SW 1271 (cell line): ENCODE measurements around the gene MAP1LC3B.

ENCODE experiments used
- DNase-seq, 2 experiments: peaks; one replicate each; lab custom pipeline; 2025; lab: John Stamatoyannopoulos, UW

The MAP1LC3B gene

GRCh38 chr16:87391950-87392820, at the start of gene MAP1LC3B:
TSS of gene MAP1LC3B (plus strand) at chr16:87392336. CDS start at chr16:87392428, 92 bp downstream.
- peak; percentile 89 to 95 for DNase-seq

GRCh38 chr16:87342504-87342903, 49.6 kb upstream of the MAP1LC3B start:
- DNase-seq, result no peak

GRCh38 chr16:87342978-87343752, 49.0 kb upstream of the MAP1LC3B start:
- no peak for DNase-seq

- DNase-seq, result no peak
These were observed 48.4 kb upstream of the MAP1LC3B start for GRCh38 chr16:87343753-87344050.

- no peak for DNase-seq
These were observed 47.8 kb upstream of the MAP1LC3B start for GRCh38 chr16:87344165-87344930.

- DNase-seq, result no peak
These were observed 47.1 kb upstream of the MAP1LC3B start for GRCh38 chr16:87344931-87345631.

- DNase-seq, result no peak
These were observed 46.3 kb upstream of the MAP1LC3B start for GRCh38 chr16:87345726-87346424.

GRCh38 chr16:87346517-87347060, 45.5 kb upstream of the MAP1LC3B start:
- no peak for DNase-seq

GRCh38 chr16:87347932-87348615, 44.1 kb upstream of the MAP1LC3B start:
- no peak for DNase-seq

GRCh38 chr16:87348616-87349157, 43.4 kb upstream of the MAP1LC3B start:
- DNase-seq, result no peak

- no peak for DNase-seq
These were observed 42.1 kb upstream of the MAP1LC3B start for GRCh38 chr16:87350031-87350430.

- DNase-seq, result no peak
These were observed 41.3 kb upstream of the MAP1LC3B start for GRCh38 chr16:87350681-87351319.

GRCh38 chr16:87351320-87351698, 40.8 kb upstream of the MAP1LC3B start:
- no peak for DNase-seq

GRCh38 chr16:87352818-87353217, 39.3 kb upstream of the MAP1LC3B start:
- no peak for DNase-seq

GRCh38 chr16:87353613-87354012, 38.5 kb upstream of the MAP1LC3B start:
- no peak for DNase-seq

- no peak for DNase-seq
These were observed 35.7 kb upstream of the MAP1LC3B start for GRCh38 chr16:87356491-87356853.

GRCh38 chr16:87358250-87358649, 33.9 kb upstream of the MAP1LC3B start:
- no peak for DNase-seq

- no peak for DNase-seq
These were observed 33.4 kb upstream of the MAP1LC3B start for GRCh38 chr16:87358696-87359095.

GRCh38 chr16:87359121-87359520, 33.0 kb upstream of the MAP1LC3B start:
- DNase-seq, result no peak
